Loucy (cell line): ENCODE measurements around the gene RASGEF1B.

Experiments used
- EZH2phosphoT487 ChIP-seq: fragments of 200-600 bp; IDR thresholded peaks from 2 replicates; pipeline ENCODE4 v1.6.1; 2018; ENCODE audit warnings: antibody characterized with exemption, mild to moderate bottlenecking, moderate library complexity, borderline replicate concordance
- TF ChIP-seq, protein P1 (sequence below): fragments of 200-600 bp; sonication (generic); conservative IDR thresholded peaks from 2 replicates; pipeline ENCODE4 v1.5.1; 2014; ENCODE audit warnings: mild to moderate bottlenecking, antibody characterized with exemption, low read length

DNA sequence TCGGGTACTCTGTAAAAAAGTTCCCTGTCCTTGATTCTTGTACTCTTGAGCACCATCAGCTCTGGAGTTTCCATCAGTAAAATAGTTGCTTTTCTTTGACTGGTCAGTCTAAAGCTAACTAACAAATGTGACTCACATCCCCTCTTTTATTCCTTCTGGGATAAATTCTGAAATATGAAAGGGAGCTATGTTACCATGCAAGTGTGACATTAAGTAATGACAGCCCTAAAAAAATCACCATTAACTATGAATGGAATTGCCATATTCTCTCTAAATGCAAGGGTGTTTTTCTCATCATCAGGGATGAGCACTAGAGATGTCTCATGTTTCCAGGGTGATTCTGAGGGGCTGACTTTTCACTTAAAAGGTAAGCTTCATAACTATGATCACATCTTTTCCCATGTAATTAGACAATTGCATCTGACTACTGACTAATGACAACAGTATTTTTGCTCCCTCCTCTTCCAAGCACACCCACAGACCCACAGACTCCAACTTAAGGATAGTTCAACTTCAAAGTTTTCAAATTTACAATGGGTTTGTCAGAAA, 26.9 kb upstream of the RASGEF1B start:
- TF ChIP-seq, protein P1, sequence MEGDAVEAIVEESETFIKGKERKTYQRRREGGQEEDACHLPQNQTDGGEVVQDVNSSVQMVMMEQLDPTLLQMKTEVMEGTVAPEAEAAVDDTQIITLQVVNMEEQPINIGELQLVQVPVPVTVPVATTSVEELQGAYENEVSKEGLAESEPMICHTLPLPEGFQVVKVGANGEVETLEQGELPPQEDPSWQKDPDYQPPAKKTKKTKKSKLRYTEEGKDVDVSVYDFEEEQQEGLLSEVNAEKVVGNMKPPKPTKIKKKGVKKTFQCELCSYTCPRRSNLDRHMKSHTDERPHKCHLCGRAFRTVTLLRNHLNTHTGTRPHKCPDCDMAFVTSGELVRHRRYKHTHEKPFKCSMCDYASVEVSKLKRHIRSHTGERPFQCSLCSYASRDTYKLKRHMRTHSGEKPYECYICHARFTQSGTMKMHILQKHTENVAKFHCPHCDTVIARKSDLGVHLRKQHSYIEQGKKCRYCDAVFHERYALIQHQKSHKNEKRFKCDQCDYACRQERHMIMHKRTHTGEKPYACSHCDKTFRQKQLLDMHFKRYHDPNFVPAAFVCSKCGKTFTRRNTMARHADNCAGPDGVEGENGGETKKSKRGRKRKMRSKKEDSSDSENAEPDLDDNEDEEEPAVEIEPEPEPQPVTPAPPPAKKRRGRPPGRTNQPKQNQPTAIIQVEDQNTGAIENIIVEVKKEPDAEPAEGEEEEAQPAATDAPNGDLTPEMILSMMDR: no peak
- no peak for TF ChIP-seq EZH2phosphoT487
